Measurements from ENCODE around the gene EBF3. TPM values are rescaled to one million over a fixed set of nuclear protein-coding genes. Genes with fewer than 3 reads are reported as not detected.

Gene EBF3
- total RNA-seq, 1 experiment from 2014 or later = 0.12 TPM

DNA sequence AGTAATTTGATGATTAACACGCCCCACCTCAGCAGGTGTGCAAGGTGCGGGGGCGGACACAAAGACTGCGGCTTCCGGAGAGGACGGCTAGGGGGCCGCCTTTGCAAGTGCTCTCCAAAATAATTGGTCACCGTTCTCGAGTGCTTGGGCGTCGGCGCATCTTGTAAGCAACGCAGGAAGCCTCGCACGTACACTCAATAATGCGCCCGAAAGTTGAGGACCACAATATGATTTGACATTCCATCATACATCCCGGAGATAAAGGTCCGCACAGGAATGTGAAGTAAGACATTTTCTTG lies 114.7 kb downstream of the EBF3 start:
- RAD21 ChIA-PET (ENCODE audit: low non-redundant PET in 1 of 2, low total read pairs in 2 of 2, uncharacterized antibody in 2 of 2, unreplicated experiment in 2 of 2) = no interaction called here

More for the DNA sequence above, 114.7 kb downstream of the EBF3 start:
- no peak overlapping the region for H3K9ac ChIP-seq (ENCODE audit: low read length)
- no peaks in the 10 kb centered on the region for H3K79me2 ChIP-seq (ENCODE audit: insufficient read depth, low read length)
- no peaks in the 10 kb centered on the region for H3K36me3 ChIP-seq (ENCODE audit: control insufficient read depth in 1 of 2, insufficient read depth in 2 of 2, low read length in 2 of 2)
- no peaks in the 10 kb centered on the region for H3K27me3 ChIP-seq (ENCODE audit: insufficient read depth, low read length)
- DNase-seq (ENCODE audit: low read depth, low spot score) (no peak), ATAC-seq (no peak)
- BruUV-seq (replicated peaks) = no TSS peak
- POLR2A ChIA-PET = no interaction called here
- no peaks in the 10 kb centered on the region for H4K20me1 ChIP-seq (ENCODE audit: insufficient read depth)
- H3K4me1 ChIP-seq (ENCODE audit: control insufficient read depth in 1 of 2, insufficient read depth in 2 of 2, low read length in 2 of 2) = no peaks in the 10 kb centered on the region
- H3K4me3 ChIP-seq (replicated peaks in 1 of 2; ENCODE audit: low read depth in 1 of 2, low read length in 2 of 2) = no peak overlapping the region
- no peak for TF ChIP-seq ZNF274 (IDR thresholded peaks at IDR 0.05; ENCODE audit: low read depth, low read length)
- TF ChIP-seq, protein P1, sequence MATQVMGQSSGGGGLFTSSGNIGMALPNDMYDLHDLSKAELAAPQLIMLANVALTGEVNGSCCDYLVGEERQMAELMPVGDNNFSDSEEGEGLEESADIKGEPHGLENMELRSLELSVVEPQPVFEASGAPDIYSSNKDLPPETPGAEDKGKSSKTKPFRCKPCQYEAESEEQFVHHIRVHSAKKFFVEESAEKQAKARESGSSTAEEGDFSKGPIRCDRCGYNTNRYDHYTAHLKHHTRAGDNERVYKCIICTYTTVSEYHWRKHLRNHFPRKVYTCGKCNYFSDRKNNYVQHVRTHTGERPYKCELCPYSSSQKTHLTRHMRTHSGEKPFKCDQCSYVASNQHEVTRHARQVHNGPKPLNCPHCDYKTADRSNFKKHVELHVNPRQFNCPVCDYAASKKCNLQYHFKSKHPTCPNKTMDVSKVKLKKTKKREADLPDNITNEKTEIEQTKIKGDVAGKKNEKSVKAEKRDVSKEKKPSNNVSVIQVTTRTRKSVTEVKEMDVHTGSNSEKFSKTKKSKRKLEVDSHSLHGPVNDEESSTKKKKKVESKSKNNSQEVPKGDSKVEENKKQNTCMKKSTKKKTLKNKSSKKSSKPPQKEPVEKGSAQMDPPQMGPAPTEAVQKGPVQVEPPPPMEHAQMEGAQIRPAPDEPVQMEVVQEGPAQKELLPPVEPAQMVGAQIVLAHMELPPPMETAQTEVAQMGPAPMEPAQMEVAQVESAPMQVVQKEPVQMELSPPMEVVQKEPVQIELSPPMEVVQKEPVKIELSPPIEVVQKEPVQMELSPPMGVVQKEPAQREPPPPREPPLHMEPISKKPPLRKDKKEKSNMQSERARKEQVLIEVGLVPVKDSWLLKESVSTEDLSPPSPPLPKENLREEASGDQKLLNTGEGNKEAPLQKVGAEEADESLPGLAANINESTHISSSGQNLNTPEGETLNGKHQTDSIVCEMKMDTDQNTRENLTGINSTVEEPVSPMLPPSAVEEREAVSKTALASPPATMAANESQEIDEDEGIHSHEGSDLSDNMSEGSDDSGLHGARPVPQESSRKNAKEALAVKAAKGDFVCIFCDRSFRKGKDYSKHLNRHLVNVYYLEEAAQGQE (IDR thresholded peaks at IDR 0.05; ENCODE audit: low read depth) = no peak
- TF ChIP-seq CEBPB (IDR thresholded peaks at IDR 0.05; ENCODE audit: low read depth) = no peak
- TF ChIP-seq SRF (IDR thresholded peaks at IDR 0.05; ENCODE audit: low read depth) = no peak
- TF ChIP-seq FOSL1 (IDR thresholded peaks at IDR 0.05; ENCODE audit: low read depth) = no peak
- intact Hi-C loops (cut with micrococcal nuclease) = no loop called here
- no peaks in the 10 kb centered on the region for H3K9me2 ChIP-seq (ENCODE audit: insufficient read depth)
- H2AFZ ChIP-seq (ENCODE audit: low read depth, low read length, poor library complexity, severe bottlenecking) = no peak overlapping the region
- H3K9me3 ChIP-seq (ENCODE audit: control insufficient read depth in 1 of 2, insufficient read depth in 1 of 2, low read depth in 1 of 2, low read length in 2 of 2) = no peaks in the 10 kb centered on the region
- no peak overlapping the region for H3K4me2 ChIP-seq (ENCODE audit: low read length)
- CTCF ChIA-PET = no interaction called here
- no peak overlapping the region for H3K27ac ChIP-seq (ENCODE audit: low read depth, low read length)

Data from HCT116 (cell line).